GOT3 (cell line): ENCODE data around the gene SOX10.
"Not testable (repeated sequence)": the region's sequence is repeated elsewhere in the genome, so short reads cannot be mapped to it uniquely, and the experiment has no call there.

Source experiments
- DNase-seq: peaks from one replicate; lab custom pipeline; 2025; ENCODE audit warnings: mixed read lengths; lab: John Stamatoyannopoulos, UW

The SOX10 gene

DNA sequence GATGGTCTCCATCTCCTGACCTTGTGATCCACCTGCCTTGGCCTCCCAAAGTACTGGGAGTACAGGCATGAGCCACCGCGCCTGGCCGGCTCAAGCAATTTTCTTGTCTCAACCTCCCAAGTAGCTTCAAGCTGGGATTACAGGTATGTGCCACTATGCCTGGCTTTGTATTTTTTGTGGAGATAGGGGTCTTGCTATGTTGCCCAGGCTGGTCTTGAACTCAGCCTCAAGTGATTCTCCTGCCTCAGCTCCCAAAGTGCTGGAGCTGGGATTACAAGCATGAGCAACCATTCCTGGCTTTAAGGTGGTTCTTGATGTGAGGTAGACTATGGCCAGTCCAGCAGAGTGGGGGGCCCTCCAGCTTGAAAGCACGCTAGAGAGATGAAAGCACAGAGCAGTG, 23.3 kb downstream of the SOX10 start:
- DNase-seq = no peak

DNA sequence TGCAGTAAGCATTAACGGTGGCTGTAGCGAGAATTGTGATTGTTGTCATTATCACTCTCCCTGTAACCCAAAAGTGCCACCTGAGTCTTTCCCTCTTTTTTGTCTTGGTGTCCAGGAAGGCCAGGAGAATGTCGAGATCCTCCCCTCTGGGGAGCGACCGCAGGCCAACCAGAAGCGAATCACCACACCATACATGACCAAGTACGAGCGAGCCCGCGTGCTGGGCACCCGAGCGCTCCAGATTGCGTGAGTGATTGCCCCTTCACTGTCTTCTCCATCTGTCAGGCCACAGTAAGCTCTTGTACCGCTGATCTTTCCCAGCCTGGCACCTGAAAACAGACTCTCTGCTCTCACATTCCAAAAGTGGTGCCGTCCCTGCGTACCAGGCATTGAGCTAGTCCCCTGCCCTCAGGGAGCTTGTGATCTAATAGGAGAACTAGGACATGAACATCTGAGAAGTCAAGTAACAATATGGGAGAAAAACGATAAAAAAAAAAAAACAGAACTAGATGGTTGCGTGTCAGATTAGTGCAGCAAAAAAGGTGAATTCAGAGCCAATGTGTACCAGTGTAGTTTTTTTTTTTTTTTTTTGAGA, 25.0 kb downstream of the SOX10 start:
- DNase-seq = no peak

DNA sequence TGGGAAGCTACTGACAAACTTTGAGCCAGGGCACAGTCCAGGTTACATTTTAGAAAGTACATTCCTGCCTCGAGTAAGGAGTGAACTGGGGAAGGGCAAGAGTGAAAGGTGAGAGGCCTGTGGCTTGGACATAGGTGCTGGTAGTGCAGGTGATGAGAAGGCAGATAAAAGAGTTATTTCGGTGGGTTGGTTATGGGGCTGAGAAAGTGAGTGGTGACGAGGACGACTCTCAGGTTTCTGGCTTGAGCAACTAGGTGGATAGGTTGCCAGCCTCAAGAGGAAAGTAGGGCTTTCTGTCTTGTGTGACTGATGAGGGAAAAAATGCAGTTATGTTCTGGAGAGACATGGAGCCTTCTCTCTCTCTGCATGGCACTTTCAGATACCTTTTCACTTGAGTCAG, 27.1 kb downstream of the SOX10 start:
- no peak for DNase-seq

DNA sequence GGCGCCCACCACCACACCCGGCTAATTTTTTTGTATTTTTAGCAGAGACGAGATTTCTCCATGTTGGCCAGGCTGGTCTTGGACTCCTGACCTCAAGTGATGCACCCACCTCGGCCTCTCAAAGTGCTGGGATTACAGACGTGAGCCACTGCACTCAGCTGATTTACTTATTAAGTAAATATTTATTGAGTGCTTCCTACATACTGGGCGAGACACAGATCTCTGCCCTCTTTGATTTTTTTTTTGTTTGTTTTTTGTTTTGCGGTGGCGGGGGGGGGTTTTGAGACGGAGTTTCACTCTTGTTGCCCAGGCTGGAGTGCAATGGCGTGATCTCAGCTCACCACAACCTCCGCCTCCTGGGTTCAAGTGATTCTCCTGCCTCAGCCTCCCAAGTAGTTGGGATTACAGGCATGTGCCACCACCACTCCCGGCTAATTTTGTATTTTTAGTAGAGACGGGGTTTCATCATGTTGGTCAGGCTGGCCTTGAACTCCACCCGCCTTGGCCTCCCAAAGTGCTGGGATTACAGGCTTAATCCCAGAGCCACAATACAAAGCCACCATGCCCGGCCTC, 28.4 kb downstream of the SOX10 start:
- DNase-seq = not testable (repeated sequence)

DNA sequence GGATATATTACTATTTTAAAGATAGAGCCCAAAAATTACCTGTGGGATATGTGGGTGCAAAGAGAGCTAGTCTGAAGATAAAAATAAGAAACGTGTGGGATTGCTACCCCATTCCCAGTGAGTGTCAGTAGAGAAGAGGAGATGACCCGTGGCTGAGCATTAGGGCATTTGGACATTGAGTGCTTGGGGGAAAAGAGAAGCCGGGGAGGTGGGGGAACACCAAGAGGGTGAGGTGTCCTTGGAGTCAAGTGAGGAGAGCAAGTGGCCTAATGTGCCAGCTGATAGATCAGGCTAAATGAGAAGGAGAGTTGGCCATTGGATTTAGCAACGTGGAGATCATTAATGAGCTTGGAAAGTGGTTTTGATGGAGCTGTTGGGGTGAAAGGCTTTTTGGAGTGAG, 29.7 kb downstream of the SOX10 start:
- no peak for DNase-seq

DNA sequence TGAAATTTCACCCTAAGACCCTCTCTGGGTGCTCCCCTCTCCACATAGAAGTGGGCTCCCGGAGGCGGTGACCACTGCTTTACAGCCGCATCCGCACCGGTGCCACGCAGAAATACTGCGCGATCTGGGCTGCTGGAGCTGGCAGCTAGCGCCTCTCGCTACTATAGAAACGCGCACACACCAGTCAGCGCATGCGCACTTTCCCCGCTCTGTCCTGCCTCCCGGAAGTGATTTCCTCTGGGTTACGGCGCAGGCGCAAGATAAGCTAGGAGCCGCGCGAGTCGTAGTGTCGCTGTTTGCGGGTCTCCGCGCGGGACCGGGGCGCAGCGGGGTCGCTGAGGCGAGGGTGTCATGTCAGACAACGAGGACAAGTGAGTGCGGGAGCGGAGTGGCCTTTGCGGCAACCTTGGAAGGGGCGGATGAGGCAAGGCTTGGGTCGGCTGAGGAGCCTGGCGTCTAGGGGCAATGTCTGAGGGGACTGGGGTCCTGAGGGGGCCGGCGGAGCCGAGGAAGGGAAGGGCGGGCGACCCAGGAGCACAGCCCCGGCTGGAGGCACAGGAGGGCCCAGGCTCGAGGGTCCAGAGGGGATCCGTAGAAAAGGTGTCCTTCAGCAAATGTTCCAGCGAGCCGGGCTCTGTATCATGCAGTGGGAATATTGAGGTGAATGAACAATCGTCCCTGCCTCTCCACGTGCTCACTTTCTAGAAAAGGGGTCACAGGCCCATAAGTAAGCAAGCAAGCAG, 30.7 kb downstream of the SOX10 start, which contains the start of the genes C22orf23 and POLR2F:
TSS of gene C22orf23 (minus strand) at position 165 of the 743 bp plus-strand sequence. CDS start 452 bp downstream, outside the sequence.
TSS of gene POLR2F (plus strand) at position 263 of the 743 bp plus-strand sequence. CDS start at position 352, 89 bp downstream.
- peak; percentile 74 for DNase-seq

DNA sequence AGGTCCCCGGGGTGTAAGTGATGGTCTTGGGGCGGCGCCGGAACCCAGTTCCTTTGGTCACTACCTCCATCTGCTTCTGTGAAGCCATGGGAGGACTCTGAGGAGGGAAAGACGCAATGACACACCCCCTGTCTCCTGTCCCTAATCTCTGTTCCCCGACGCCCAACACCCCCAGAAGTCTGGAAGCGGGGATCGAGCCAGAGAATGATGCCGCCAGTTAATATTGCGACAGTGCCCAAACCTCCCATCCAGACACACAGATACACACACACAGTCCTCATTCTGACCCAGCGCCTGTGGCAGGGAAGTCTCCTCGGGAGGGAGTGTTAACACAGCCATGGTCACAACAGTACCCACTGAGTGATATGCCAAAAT, 31.3 kb downstream of the SOX10 start:
- no peak for DNase-seq

DNA sequence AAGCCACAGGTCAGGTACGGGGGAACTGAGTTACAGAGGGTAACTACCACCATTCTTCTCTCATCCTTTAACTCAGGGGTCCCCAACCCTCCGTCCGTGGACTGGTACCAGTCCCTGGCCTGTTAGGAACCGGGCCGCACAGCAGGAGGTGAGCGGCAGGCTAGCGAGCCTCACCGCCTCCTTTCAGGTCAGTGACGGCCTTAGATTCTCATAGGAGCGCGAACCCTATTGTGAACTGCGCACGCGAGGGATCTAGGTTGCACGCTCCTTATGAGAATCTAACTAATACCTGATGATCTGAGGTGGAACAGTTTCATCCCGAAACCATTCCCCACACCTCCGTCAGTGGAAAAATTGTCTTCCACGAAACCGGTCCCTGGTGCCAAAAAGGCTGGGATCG, 31.7 kb downstream of the SOX10 start:
- DNase-seq = not testable (repeated sequence)

DNA sequence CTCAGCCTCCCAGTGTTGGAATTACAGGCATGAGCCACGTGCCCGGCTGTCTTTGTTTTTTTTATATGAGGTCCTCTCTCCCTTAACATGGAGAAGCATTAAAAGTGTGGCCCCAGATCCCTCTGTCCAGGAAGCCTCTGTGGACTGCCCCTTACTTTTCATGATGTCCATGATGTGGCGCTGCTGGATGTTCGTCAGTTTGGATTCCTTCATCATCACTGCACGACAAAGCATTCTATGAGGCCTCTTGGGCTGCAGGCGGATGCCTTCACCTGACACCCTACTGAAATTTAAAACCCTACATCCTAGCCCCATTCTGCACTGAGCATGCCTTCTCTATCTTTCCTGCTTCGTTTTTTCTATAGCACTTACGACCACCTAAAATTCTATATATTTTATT, 33.0 kb downstream of the SOX10 start:
- no peak for DNase-seq

DNA sequence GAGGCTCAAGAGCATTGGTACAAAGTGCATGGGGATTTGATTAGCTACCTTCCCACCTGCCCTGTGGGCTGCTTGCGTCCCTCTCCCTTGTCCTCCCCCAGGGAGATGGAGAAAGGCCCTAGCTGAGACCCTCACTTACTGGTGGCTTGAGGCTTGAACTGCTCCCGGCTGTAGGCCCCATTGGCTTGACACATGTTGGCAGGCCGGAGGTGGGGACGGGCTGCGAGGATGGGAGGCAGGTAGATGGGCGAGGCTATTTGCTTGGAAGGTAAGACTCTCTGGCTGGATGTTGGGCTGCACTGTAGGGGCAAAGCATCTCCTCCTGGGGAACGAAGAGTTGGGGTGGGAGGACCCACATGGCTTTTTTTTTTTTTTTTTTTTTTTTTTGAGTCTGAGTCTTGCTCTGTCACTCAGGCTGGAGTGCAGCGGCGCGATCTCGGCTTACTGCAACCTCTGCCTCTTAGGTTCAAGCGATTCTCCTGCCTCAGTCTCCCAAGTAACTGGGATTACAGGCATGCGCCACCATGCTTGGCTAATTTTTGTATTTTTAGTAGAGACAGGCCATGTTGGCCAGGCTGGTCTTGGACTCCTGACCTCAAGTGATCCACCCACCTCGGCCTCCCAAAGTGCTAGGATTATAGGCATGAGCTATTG, 37.1 kb downstream of the SOX10 start:
- not testable (repeated sequence) for DNase-seq

DNA sequence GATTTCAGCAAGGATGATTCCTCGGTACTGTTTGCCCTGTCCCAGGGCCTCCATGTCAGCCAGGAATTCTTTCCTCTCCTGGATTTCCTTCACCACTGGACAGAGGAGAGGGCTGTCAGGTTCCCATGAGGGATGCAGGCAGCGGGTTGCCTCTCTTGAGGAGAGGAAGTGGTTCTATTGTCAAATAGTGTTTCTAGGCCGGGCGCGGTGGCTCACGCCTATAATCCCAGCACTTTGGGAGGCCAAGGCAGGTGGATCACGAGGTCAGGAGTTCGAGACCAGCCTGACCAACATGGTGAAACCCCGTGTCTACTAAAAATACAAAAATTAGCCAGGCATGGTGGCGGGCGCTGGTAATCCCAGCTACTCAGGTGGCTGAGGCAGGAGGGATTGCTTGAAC, 39.9 kb downstream of the SOX10 start:
- DNase-seq = not testable (repeated sequence)

DNA sequence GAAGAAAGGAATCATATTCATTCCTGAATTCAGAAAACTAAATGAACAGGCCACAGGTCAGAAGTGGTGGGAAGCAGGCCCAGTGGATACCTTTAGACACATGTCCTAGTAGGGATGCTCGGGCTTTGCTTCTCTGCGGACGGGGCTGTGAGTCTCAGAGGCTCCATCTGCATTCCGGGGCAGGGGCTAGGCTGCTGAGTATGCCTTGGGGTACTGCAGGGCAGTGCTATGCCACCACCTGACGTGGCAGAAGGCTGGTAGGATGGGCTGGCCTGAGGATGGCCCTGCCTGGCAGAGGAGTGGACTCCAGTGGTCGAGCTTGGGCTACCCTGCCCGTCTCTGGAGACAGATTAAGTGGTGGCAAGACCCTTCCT, 40.5 kb downstream of the SOX10 start:
- no peak for DNase-seq

DNA sequence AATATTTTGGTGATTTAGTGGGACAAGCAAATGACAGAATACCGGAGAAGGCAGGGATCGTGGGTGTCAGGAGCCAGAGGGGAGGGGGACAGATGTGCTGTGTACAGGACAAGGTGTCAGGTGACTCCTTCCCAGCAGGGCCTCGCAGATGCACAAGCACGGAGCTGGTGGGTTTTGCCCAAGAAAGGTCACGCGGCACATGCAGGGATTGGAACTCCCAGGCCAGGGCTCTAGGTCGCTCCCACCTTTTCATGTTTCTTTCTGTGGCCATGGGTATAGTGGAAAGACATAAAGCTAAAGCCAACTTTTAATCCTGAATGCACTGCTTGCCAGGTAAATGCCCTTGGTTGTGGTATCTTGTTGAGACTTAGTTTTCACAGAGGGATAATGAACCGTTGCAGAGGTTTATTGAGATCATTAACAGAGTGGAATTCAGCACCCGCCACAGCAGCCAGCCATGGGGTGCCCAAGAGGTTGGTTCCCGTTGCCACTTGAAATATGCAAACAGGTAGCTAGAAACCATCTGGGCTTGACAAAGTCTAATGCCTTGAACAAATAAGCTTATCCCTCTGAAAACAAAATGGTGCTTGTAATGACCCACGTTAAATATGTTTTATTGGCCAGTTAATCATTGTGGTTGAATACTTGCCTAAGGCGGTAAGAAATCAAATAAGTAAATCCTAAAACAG, 41.1 kb downstream of the SOX10 start:
- no peak for DNase-seq

DNA sequence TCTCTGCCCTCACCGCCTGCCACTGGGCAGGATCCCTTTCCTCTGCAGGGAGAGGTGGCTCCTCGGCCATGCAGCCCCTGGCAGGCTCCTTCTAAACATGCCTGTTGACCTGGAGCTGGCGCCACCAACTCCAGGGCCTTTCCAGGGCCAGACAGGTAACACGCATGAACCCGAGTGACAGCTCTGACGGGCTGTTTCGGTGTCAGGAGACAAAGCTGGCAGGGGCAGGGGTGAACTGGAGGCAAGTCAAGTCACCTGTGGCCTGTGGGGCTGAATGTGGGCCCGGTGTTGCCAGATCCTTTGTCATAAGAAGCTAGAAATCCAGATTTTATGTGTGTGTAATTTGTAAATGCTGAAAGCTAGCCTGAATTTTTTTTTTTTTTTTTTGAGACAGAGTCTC, 42.2 kb downstream of the SOX10 start:
- no peak for DNase-seq

DNA sequence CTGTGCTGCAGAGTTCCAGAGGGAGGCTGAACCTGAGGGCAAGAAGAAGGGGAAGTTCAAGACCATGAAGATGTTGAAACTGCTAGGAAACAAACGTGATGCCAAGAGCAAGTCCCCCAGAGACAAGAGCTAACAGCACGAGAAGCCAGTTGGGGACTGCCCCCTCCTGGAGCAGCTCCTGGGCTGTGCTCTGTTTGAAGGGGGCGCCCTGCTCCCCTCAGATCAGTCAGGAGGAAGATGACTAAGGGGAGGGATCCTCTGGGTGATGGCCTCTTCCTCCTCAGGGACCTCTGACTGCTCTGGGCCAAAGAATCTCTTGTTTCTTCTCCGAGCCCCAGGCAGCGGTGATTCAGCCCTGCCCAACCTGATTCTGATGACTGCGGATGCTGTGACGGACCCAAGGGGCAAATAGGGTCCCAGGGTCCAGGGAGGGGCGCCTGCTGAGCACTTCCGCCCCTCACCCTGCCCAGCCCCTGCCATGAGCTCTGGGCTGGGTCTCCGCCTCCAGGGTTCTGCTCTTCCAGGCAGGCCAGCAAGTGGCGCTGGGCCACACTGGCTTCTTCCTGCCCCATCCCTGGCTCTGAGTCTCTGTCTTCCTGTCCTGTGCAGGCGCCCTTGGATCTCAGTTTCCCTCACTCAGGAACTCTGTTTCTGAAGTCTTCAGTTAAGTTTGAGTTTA, 43.5 kb downstream of the SOX10 start:
- no peak for DNase-seq

DNA sequence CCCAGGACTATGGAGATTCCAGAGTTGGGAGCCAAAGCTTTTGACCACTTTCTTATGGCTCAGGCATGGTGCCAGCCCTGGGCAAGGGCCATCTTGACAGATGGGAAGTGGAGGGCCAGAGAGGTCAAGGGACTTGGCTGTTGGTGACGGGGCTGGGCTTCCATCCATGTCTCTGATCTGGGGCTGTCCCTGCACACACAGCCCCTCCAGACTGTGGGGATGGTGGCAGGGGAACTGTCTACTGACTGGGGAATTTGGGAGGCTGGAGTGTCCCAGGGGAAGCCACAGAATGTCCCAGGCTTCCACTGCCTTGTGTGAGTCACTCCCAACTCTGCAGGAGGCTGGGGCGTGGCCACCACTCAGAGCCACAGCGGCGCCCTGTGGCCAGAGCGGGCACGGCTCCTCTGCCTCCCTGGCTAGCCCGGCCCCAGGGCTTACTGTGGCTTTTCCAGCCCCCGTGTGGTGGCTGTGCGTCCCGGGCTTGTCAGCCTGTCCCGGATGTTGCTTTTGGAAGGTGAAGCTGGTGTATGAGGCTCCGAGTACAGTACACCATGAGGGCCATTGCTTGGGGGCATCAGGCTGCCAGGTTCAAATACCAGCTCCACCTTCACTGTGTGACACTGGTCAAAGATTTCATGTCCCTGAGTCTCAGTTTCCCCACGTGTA, 50.5 kb downstream of the SOX10 start:
- peak; percentile 76 for DNase-seq

DNA sequence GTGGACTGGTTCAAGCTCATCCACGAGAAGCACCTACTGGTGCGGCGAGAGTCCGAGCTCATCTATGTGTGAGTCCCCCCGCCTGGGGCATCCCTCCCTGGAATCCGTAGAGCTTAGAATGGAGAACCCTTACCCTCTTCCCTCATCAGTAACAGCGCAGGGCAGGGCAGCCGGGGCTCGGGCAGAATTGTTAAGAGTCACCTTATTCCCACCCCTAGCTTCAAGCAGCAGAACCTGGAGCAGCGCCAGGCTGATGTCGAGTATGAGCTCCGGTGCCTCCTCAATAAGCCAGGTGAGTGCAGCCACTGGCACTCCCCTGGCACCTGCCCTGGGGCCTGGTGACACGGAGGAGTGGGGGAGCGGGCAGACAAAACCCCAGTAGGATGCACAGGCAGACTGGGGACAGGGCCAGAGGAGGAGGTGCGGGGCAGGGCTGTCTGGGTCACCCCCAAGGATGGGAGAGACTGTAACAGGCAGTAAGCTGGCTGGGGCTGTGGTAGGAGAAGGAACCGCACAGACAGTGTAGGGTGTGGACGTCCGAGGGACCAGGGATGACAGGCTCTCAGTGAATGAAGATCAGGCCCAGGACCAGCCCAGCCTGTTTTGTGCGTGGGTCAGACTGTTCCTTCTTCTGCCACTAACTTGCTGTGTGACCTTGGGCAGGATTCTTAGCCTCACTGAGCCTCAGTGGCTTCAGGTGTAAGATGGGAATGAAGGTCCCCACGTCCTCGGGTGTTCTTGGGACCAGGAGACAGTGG, 51.4 kb downstream of the SOX10 start:
- no peak for DNase-seq

DNA sequence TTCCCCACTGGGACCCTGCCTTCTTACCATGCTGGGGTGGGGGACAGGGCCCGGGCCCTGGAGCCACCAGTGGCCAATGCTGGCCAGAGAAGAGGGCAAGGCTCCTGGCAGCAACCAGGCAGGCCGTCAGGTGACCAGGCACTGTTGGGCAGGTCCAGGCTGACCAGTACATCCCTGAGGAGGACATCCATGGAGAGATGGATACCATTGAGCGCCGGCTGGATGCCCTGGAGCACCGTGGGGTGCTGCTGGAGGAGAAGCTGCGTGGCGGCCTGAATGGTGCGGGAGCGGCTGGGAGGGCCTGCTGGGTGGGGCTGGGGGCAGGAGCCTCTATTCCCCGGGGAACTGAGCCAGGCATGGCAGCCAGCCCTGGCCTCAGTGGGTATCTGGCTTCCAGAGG, 52.0 kb downstream of the SOX10 start:
- no peak for DNase-seq

DNA sequence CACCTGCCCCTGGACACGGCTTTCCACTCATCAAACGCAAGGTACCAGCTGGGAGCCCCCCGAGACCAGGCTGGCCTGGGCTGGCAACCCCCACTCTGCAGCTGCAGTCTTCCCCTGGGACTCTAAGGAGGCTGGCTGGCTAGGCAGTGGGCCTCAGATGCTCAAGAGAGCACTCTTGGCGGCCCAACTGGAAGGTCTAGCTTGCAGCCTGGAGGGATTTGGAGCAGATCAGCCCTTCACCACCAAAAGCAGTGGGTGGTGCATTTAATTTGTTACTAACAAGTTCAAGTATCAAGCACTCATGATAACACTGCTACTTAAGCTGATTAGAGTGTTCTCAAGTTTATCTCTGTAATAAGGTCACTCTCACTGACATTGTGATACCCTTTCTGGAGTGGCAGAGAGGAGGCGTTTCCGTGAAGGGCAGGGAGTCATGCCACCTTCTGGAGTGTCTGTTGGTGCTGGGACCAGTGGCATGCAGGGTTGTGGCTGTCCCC, 52.4 kb downstream of the SOX10 start:
- DNase-seq = no peak

DNA sequence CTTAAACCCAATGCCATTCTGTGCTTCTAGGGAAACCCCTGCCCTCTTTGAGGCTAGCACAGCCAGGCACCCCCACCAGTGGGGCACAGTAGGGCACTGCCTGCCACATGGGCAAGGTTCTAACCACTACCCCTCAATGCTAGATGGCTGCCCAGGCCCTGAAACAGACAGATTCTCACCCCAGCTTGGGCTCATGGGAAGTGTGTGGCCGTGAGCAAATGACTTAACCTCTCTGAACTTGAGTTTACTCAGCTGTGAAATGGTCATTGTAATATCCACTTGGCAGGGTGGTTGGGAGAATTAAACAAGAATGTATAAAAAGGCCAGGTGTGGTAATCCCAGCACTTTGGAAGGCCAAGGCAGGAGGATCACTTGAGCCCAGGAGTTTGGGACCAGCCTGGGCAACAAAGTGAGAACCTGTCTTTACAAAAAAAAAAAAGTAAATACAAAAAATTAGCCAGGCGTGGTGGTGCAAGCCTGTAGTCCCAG, 53.4 kb downstream of the SOX10 start:
- DNase-seq = no peak
